ENCODE measurements around the gene ARHGEF1. TPM values are rescaled to one million over a fixed set of nuclear protein-coding genes. Genes with fewer than 3 reads are reported as not detected.

Gene ARHGEF1, protein sequence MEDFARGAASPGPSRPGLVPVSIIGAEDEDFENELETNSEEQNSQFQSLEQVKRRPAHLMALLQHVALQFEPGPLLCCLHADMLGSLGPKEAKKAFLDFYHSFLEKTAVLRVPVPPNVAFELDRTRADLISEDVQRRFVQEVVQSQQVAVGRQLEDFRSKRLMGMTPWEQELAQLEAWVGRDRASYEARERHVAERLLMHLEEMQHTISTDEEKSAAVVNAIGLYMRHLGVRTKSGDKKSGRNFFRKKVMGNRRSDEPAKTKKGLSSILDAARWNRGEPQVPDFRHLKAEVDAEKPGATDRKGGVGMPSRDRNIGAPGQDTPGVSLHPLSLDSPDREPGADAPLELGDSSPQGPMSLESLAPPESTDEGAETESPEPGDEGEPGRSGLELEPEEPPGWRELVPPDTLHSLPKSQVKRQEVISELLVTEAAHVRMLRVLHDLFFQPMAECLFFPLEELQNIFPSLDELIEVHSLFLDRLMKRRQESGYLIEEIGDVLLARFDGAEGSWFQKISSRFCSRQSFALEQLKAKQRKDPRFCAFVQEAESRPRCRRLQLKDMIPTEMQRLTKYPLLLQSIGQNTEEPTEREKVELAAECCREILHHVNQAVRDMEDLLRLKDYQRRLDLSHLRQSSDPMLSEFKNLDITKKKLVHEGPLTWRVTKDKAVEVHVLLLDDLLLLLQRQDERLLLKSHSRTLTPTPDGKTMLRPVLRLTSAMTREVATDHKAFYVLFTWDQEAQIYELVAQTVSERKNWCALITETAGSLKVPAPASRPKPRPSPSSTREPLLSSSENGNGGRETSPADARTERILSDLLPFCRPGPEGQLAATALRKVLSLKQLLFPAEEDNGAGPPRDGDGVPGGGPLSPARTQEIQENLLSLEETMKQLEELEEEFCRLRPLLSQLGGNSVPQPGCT
- 67.2 TPM for polyA plus RNA-seq (2012; ENCODE audit: missing spikeins)

- DNase-seq (ENCODE audit: insufficient read length) (peak; percentile 68), FAIRE-seq (peak; percentile 83)
- TF ChIP-seq POLR2A (IDR thresholded peaks at IDR 0.05; ENCODE audit: low read depth, low read length) (peak; percentile 64; the same call in 1 of the 2 replicates), TAF1 (IDR thresholded peaks at IDR 0.05; ENCODE audit: borderline replicate concordance, low read depth, low read length) (no peak), POLR2AphosphoS5 (IDR thresholded peaks at IDR 0.05; ENCODE audit: low read depth, low read length) (peak; percentile 70)
Measured at GRCh38 chr19:41882568-41883462, at the start of gene ARHGEF1. Gene ARHGEF1 (plus strand): TSS chr19:41883184. CDS start chr19:41888083, 4,899 bp downstream.

DNA sequence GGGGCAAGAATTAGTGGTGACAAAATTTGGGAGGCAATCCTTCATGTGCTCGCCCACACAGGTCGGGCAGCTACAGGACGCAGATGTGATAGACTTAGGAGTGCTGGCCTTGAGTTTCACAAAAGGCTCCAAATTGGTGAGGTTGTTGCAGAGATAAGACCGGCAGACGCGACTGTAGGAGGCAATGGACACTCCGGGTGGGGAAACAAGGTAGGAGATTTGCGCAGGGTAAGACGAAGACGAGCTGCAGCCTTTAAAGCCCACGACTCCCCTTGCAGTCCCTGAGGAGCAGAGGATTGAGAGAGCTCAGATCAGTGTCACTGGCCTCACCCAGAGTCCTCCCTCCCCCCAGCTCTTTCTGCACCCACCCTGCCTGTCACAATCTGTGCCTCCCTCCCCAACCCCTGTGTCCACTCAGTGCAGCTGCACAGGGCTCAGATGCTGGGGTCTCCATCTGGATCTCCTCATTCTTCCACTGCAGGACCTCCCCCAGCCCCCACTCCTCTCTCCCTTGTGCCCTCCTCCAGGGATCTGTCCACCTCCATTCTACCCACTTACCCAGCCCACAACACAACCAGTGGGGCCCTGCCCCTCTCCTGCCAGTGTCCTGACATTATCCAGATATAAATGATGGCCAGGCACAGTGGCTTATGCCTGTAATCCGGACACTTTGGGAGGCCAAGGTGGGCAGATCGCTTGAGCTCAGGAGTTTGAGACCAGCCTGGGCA lies 44.8 kb upstream of the ARHGEF1 start:
- TF ChIP-seq POLR2A (IDR thresholded peaks at IDR 0.05; ENCODE audit: low read depth, low read length) (no peak), POLR2AphosphoS5 (IDR thresholded peaks at IDR 0.05; ENCODE audit: low read depth, low read length) (no peak), TAF1 (IDR thresholded peaks at IDR 0.05; ENCODE audit: borderline replicate concordance, low read depth, low read length) (no peak)

DNA sequence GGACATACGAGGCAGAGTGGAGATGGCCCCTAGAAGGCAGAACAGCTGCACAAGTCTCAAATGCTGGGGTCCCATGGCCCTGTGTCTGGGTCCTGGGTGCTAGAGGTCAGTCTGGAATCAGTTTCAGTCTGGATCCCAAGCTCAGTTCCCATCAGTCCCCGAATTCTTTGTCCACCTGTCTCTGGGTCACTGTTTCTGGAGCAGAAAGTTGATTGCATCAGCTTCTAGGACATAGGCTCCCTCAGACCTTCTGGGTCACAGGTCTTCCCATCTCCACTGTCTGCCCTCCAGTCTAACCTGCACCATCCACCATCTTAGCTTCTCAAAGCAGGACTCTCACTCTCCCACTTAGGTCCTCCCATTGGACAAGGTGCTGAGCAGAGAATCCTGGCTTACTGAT lies 43.8 kb upstream of the ARHGEF1 start:
- TF ChIP-seq TAF1 (IDR thresholded peaks at IDR 0.05; ENCODE audit: borderline replicate concordance, low read depth, low read length) (no peak), POLR2A (IDR thresholded peaks at IDR 0.05; ENCODE audit: low read depth, low read length) (no peak), POLR2AphosphoS5 (IDR thresholded peaks at IDR 0.05; ENCODE audit: low read depth, low read length) (no peak)
- FAIRE-seq: no peak
- DNase-seq (ENCODE audit: insufficient read length): no peak

More for the DNA sequence above, 44.8 kb upstream of the ARHGEF1 start:
- no peak for DNase-seq (ENCODE audit: insufficient read length)
- FAIRE-seq: no peak

- TF ChIP-seq TAF1 (IDR thresholded peaks at IDR 0.05; ENCODE audit: borderline replicate concordance, low read depth, low read length) (no peak), POLR2AphosphoS5 (IDR thresholded peaks at IDR 0.05; ENCODE audit: low read depth, low read length) (no peak), POLR2A (IDR thresholded peaks at IDR 0.05; ENCODE audit: low read depth, low read length) (no peak)
- DNase-seq (ENCODE audit: insufficient read length) (no peak), FAIRE-seq (no peak)
Measured at GRCh38 chr19:41843371-41843770, 39.6 kb upstream of the ARHGEF1 start.

DNA sequence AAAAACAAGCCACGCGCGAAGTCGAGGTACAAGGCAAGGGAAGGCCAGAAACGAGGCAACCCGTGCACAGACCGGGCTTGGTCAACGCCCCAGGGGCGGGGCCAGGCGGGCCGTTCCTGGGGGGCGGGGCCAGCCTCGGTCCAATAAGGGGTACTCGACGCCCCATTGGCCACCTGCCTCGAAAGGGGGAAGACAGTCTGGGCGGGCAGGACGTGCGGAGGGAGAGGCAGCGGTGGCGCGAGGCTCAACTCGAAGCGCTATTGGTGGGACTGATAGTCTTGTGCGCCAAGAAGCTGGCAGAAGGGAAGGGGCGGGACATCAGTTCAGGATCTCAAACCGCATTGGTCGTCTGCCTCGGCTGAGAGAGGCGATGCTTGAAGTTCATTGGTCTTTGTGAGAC lies 38.4 kb upstream of the ARHGEF1 start, which contains the start of gene LYPD4:
LYPD4 (minus strand) TSS at position 83 of the 400 bp plus-strand sequence. CDS start 5,398 bp downstream, outside the sequence.
- DNase-seq (ENCODE audit: insufficient read length) (no peak), FAIRE-seq (no peak)
- TF ChIP-seq POLR2AphosphoS5 (IDR thresholded peaks at IDR 0.05; ENCODE audit: low read depth, low read length): no peak
- no peak for TF ChIP-seq POLR2A (IDR thresholded peaks at IDR 0.05; ENCODE audit: low read depth, low read length)
- TF ChIP-seq TAF1 (IDR thresholded peaks at IDR 0.05; ENCODE audit: borderline replicate concordance, low read depth, low read length): no peak

- FAIRE-seq (no peak), DNase-seq (ENCODE audit: insufficient read length) (no peak)
- TF ChIP-seq POLR2AphosphoS5 (IDR thresholded peaks at IDR 0.05; ENCODE audit: low read depth, low read length) (no peak), POLR2A (IDR thresholded peaks at IDR 0.05; ENCODE audit: low read depth, low read length) (no peak), TAF1 (IDR thresholded peaks at IDR 0.05; ENCODE audit: borderline replicate concordance, low read depth, low read length) (no peak)
Measured at GRCh38 chr19:41845001-41845050, 38.2 kb upstream of the ARHGEF1 start, which contains the start of gene DMRTC2. Gene DMRTC2 (plus strand): TSS chr19:41845042. CDS start chr19:41847429, 2,387 bp downstream.

DNA sequence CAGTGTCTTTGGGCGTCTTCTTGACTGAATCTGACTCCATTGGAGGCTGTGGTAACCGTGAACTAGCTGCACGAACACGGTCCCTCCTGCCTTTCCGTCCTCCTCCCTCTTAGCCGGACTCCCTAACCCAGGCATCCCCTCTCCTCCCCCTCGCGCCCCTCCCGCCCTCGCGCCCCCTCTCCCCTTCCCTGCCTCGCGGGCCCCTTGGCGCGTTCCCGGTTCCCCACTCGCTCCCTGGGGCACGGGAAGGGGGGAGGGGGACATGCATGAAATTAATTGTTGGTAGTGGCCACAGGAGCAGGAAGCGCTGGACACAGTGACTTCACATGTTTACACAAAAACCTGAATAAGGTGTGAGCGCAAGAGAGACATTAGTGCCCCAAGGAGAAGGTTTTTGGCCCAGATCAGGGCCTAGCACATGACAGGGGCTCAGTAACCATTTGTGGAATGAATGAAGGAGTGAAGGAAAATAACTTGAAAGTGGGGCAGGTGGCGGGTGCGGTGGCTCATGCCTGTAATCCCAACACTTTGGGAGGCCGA lies 37.9 kb upstream of the ARHGEF1 start:
- TF ChIP-seq POLR2AphosphoS5 (IDR thresholded peaks at IDR 0.05; ENCODE audit: low read depth, low read length): no peak
- no peak for TF ChIP-seq POLR2A (IDR thresholded peaks at IDR 0.05; ENCODE audit: low read depth, low read length)
- TF ChIP-seq TAF1 (IDR thresholded peaks at IDR 0.05; ENCODE audit: borderline replicate concordance, low read depth, low read length): no peak
- DNase-seq (ENCODE audit: insufficient read length): no peak
- FAIRE-seq: no peak

DNA sequence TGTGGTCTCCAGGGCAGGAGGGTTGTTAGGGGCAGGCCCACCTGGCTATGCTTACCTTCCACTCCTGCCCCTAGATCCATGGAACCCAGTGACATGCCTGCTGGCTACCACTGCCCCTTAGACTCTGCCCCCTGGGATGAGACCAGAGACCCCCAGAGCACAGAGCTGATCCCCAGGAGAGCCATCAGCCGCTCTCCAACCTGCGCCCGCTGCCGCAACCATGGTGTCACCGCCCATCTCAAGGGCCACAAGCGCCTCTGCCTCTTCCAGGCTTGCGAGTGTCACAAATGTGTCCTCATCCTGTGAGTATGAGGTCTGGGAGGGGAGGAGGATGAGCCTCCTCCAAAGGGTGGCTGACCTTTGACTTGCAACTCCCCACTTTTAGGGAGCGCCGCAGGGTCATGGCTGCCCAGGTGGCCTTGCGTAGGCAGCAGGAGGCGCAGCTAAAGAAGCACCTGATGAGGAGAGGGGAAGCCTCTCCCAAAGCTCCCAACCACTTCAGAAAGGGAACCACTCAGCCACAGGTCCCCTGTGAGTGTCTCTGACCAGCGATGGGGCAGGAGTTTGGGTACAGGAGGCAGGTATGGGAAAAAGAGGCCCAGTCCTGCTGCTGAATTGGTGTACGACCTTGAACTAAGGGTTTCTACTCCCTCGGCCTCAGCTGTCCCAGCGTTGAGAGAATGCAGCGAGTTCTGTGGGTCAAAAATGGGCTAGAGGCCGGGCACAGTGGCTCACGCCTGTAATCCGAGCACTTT lies 35.5 kb upstream of the ARHGEF1 start:
- DNase-seq (ENCODE audit: insufficient read length) (no peak), FAIRE-seq (no peak)
- no peak for TF ChIP-seq TAF1 (IDR thresholded peaks at IDR 0.05; ENCODE audit: borderline replicate concordance, low read depth, low read length)
- no peak for TF ChIP-seq POLR2AphosphoS5 (IDR thresholded peaks at IDR 0.05; ENCODE audit: low read depth, low read length)
- TF ChIP-seq POLR2A (IDR thresholded peaks at IDR 0.05; ENCODE audit: low read depth, low read length): no peak

- no peak for FAIRE-seq
- no peak for DNase-seq (ENCODE audit: insufficient read length)
Measured at GRCh38 chr19:41848666-41849065, 34.3 kb upstream of the ARHGEF1 start.

More at GRCh38 chr19:41848666-41849065, 34.3 kb upstream of the ARHGEF1 start:
- TF ChIP-seq POLR2AphosphoS5 (IDR thresholded peaks at IDR 0.05; ENCODE audit: low read depth, low read length) (no peak), TAF1 (IDR thresholded peaks at IDR 0.05; ENCODE audit: borderline replicate concordance, low read depth, low read length) (no peak), POLR2A (IDR thresholded peaks at IDR 0.05; ENCODE audit: low read depth, low read length) (no peak)
